K562 (cell line): ENCODE measurements around the gene RAB31. TPM values are rescaled to one million over a fixed set of nuclear protein-coding genes. Genes with fewer than 3 reads are reported as not detected.
A peak's percentile ranks its signal among the peaks of the same experiment; 100 is the strongest.

Experiments
- CEBPG ChIP-seq, 3 experiments: fragments of 200-800 bp in 1 of 3; sonication (Bioruptor generic) in 1 of 3; sonication (generic) in 1 of 3; formaldehyde crosslinking in 1 of 3; IDR thresholded peaks in 2 of 3; conservative IDR thresholded peaks in 1 of 3; 2 replicates each; pipeline versions ENCODE4 v1.6.1 to v1.8.0; 2016 to 2022; ENCODE audit warnings: missing compliant biosample characterization in 2 of 3, missing genetic modification characterization in 2 of 3, mild to moderate bottlenecking in 1 of 3, missing genetic modification reagents in 1 of 3
- ELF2 ChIP-seq: fragments of 250-450 bp; sonication (Bioruptor Pico); IDR thresholded peaks from 2 replicates; pipeline ENCODE4 v1.5.0; 2021; ENCODE audit warnings: mild to moderate bottlenecking
- FOXP4 ChIP-seq: sonication (generic); formaldehyde crosslinking; IDR thresholded peaks from 2 replicates; pipeline ENCODE4 v1.8.0; 2022; ENCODE audit warnings: mild to moderate bottlenecking, missing genetic modification reagents, borderline replicate concordance
- HLTF ChIP-seq: fragments of 450-650 bp; IDR thresholded peaks from 2 replicates; pipeline ENCODE4 v1.6.1; 2016
- IRF1 ChIP-seq: sonication (generic); formaldehyde crosslinking; IDR thresholded peaks from 2 replicates; pipeline ENCODE4 v1.8.0; 2022; ENCODE audit warnings: missing genetic modification reagents, mild to moderate bottlenecking, borderline replicate concordance
- TCF7 ChIP-seq: sonication (generic); IDR thresholded peaks from 2 replicates; pipeline ENCODE4 v1.6.1; 2016; ENCODE audit warnings: antibody characterized with exemption, borderline replicate concordance
- ZFP36 ChIP-seq: fragments of 150-350 bp; IDR thresholded peaks from 2 replicates; pipeline ENCODE4 v1.6.1; 2018; ENCODE audit warnings: low read length, low read depth; ENCODE audit not compliant: partially characterized antibody
- polyA plus RNA-seq, 8 experiments: library from polyadenylated mRNA; depleted of rRNA in 4 of 8; stranded (reverse) in 5 of 8; unstranded in 3 of 8; fragments of >200 nt; fragmentation: Nextera tagmentation in 2 of 8; fragmentation: Illumina TruSeq in 1 of 8; extraction: Ambion mirVana in 2 of 8; extraction: Trizol in 1 of 8; gene quantifications; 2 replicates each; pipeline versions ENCODE4 v1.2.1 to v1.2.3, GENCODE V29; 2011 to 2014; ENCODE audit warnings: inconsistent platforms in 1 of 8, missing spikeins in 1 of 8
- total RNA-seq, 7 experiments: library from RNA; depleted of rRNA in 6 of 7; stranded (reverse); fragments of >200 nt in 6 of 7; fragmentation: Illumina TruSeq in 2 of 7; extraction: Trizol in 2 of 7; gene quantifications; 2 replicates each; pipeline versions ENCODE4 v1.2.1 to v1.2.3, GENCODE V29; 2011 to 2021; ENCODE audit warnings: low replicate concordance in 1 of 7
- TF ChIP-seq, protein P1 (sequence below): fragments of 150-350 bp; conservative IDR thresholded peaks from 2 replicates; pipeline ENCODE4 v1.6.1; 2014; ENCODE audit warnings: low read length
- TF ChIP-seq, protein P2 (sequence below), 2 experiments: fragments of 450-650 bp in 1 of 2; sonication (generic) in 1 of 2; formaldehyde crosslinking; conservative IDR thresholded peaks; 2 replicates each; pipeline versions ENCODE4 v1.4.0 to v1.8.1; 2020 to 2022; ENCODE audit warnings: mild to moderate bottlenecking in 1 of 2, missing genetic modification reagents in 1 of 2
- TF ChIP-seq, protein P3 (sequence below): fragments of 250-450 bp; sonication (Bioruptor Pico); IDR thresholded peaks from 2 replicates; pipeline ENCODE4 v1.8.0; 2022; ENCODE audit warnings: inconsistent platforms
- TF ChIP-seq, protein P4 (sequence below): fragments of 450-650 bp; IDR thresholded peaks from 2 replicates; pipeline ENCODE4 v1.6.1; 2016; ENCODE audit warnings: borderline replicate concordance

Gene RAB31
- total and polyA plus RNA-seq, 9 of the 15 experiments (the other 6 are each of a cell fraction or from before 2014, with no cell fraction given): 20.7 to 70.4 (median 41.3) TPM

- TF ChIP-seq, protein P1, sequence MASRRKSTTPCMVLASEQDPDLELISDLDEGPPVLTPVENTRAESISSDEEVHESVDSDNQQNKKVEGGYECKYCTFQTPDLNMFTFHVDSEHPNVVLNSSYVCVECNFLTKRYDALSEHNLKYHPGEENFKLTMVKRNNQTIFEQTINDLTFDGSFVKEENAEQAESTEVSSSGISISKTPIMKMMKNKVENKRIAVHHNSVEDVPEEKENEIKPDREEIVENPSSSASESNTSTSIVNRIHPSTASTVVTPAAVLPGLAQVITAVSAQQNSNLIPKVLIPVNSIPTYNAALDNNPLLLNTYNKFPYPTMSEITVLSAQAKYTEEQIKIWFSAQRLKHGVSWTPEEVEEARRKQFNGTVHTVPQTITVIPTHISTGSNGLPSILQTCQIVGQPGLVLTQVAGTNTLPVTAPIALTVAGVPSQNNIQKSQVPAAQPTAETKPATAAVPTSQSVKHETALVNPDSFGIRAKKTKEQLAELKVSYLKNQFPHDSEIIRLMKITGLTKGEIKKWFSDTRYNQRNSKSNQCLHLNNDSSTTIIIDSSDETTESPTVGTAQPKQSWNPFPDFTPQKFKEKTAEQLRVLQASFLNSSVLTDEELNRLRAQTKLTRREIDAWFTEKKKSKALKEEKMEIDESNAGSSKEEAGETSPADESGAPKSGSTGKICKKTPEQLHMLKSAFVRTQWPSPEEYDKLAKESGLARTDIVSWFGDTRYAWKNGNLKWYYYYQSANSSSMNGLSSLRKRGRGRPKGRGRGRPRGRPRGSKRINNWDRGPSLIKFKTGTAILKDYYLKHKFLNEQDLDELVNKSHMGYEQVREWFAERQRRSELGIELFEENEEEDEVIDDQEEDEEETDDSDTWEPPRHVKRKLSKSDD: peak; percentile 61; the same call in 1 of the 2 replicates
- TF ChIP-seq FOXP4 (CRISPR knock-in tag) (no peak), TCF7 (peak; percentile 83; the same call in 1 of the 2 replicates), ELF2 (CRISPR knock-in tag) (no peak), ZFP36 (peak; percentile 21), HLTF (peak; percentile 92; the same call in 1 of the 2 replicates), IRF1 (no peak), CEBPG (CRISPR knock-in tag; IDR thresholded peaks at IDR 0.05) (peak; percentile 70; the same call in 1 of the 2 replicates), CEBPG (tag; conservative IDR thresholded peaks at IDR 0.05 in 1 of 2, IDR thresholded peaks at IDR 0.05 in 1 of 2) (peak; percentile 67 to 71)
- TF ChIP-seq, protein P2, sequence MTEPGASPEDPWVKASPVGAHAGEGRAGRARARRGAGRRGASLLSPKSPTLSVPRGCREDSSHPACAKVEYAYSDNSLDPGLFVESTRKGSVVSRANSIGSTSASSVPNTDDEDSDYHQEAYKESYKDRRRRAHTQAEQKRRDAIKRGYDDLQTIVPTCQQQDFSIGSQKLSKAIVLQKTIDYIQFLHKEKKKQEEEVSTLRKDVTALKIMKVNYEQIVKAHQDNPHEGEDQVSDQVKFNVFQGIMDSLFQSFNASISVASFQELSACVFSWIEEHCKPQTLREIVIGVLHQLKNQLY (CRISPR knock-in tag; conservative IDR thresholded peaks at IDR 0.05): no peak
- TF ChIP-seq, protein P3, sequence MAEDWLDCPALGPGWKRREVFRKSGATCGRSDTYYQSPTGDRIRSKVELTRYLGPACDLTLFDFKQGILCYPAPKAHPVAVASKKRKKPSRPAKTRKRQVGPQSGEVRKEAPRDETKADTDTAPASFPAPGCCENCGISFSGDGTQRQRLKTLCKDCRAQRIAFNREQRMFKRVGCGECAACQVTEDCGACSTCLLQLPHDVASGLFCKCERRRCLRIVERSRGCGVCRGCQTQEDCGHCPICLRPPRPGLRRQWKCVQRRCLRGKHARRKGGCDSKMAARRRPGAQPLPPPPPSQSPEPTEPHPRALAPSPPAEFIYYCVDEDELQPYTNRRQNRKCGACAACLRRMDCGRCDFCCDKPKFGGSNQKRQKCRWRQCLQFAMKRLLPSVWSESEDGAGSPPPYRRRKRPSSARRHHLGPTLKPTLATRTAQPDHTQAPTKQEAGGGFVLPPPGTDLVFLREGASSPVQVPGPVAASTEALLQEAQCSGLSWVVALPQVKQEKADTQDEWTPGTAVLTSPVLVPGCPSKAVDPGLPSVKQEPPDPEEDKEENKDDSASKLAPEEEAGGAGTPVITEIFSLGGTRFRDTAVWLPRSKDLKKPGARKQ (CRISPR knock-in tag): no peak
- TF ChIP-seq, protein P4, sequence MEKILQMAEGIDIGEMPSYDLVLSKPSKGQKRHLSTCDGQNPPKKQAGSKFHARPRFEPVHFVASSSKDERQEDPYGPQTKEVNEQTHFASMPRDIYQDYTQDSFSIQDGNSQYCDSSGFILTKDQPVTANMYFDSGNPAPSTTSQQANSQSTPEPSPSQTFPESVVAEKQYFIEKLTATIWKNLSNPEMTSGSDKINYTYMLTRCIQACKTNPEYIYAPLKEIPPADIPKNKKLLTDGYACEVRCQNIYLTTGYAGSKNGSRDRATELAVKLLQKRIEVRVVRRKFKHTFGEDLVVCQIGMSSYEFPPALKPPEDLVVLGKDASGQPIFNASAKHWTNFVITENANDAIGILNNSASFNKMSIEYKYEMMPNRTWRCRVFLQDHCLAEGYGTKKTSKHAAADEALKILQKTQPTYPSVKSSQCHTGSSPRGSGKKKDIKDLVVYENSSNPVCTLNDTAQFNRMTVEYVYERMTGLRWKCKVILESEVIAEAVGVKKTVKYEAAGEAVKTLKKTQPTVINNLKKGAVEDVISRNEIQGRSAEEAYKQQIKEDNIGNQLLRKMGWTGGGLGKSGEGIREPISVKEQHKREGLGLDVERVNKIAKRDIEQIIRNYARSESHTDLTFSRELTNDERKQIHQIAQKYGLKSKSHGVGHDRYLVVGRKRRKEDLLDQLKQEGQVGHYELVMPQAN: no peak; the same call in 1 of the 2 replicates
These were observed 95.1 kb downstream of the RAB31 start (continued) for GRCh38 chr18:9803063-9803697.
